ENCODE results near the gene TLE1. TPM values are rescaled to one million over a fixed set of nuclear protein-coding genes. Genes with fewer than 3 reads are reported as not detected.

The TLE1 gene
- polyA plus RNA-seq, 3 donors = 0.46 to 2.5 (median 1.2) TPM

DNA sequence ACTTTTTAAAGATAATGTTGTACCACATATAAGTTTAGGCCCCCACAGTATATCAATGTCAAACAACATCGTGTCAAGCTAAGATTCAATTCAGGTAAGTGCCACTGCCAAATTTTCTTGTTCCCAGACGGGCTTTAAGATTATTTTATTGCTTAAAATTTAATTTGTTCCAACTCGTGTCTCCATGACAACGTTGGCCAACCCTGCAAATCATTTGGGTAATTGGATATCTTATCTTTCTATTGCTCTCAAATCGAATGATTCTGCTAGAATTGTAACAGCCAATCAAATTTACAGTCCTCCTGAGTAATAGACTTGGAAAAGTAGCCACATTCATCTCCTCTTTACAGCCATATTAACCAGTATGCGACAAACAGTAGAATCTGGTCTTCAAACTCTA, 19.5 kb downstream of the TLE1 start:
- no peak for TF ChIP-seq CTCF (IDR thresholded peaks at IDR 0.05)
- Histone ChIP-seq H3K36me3 (replicated peaks in 1 of 2; ENCODE audit: control insufficient read depth in 1 of 2, insufficient read depth in 2 of 2, low read length in 2 of 2) (no peaks in the 10 kb centered on the region), H3K27me3 (ENCODE audit: control insufficient read depth in 2 of 2, insufficient read depth in 2 of 2, low read length in 2 of 2) (no peaks in the 10 kb centered on the region), H3K4me3 (replicated peaks in 1 of 3; ENCODE audit: low read depth in 2 of 3, low read length in 3 of 3) (no peak overlapping the region), H3K9me3 (replicated peaks in 1 of 2; ENCODE audit: control insufficient read depth in 1 of 2, insufficient read depth in 1 of 2, low read length in 2 of 2) (no peaks in the 10 kb centered on the region), H3K4me2 (replicated peaks; ENCODE audit: extremely low read depth, low read length, poor library complexity, severe bottlenecking) (no peak overlapping the region), H2AFZ (ENCODE audit: insufficient read depth, low read depth, low read length, poor library complexity, severe bottlenecking) (no peak overlapping the region), H3K79me2 (ENCODE audit: insufficient read depth, low read length) (no peaks in the 10 kb centered on the region), H3K9ac (ENCODE audit: insufficient read depth, low read length, poor library complexity, severe bottlenecking) (no peak overlapping the region), H3K4me1 (ENCODE audit: control insufficient read depth in 1 of 2, insufficient read depth in 2 of 2, low read length in 2 of 2) (no peaks in the 10 kb centered on the region), H4K20me1 (ENCODE audit: insufficient read depth, low read length) (no peaks in the 10 kb centered on the region), H3K27ac (ENCODE audit: low read depth in 1 of 2, low read length in 2 of 2) (no peak overlapping the region)
- H3K4me3 Mint-ChIP-seq = no peak overlapping the region
- H3K27me3 Mint-ChIP-seq (ENCODE audit: low read depth in 3 of 3) = peaks cover 0 to 6% (median 0%) of the 10 kb centered on the region in 3 donors
- H3K36me3 Mint-ChIP-seq = peaks cover 2 to 23% of the 10 kb centered on the region in 2 donors
- H3K9me3 Mint-ChIP-seq = peaks cover 0 to 3% (median 0%) of the 10 kb centered on the region in 7 donors
- no peak overlapping the region for H3K27ac Mint-ChIP-seq
- peaks cover 5% of the 10 kb centered on the region for H3K4me1 Mint-ChIP-seq
- no peak for DNase-seq
- intact Hi-C loops (cut with micrococcal nuclease) = no loop called here
- WGBS (ENCODE audit: insufficient coverage) = 90% methylated on average over 2 of the region's 6 CpGs

GRCh38 chr9:81669041-81669651, 20.2 kb downstream of the TLE1 start:
- no peak overlapping the region for H3K27ac ChIP-seq (ENCODE audit: low read depth in 1 of 2, low read length in 2 of 2)
- no CpG with 5 or more reads among the region's 5 CpGs for WGBS (ENCODE audit: insufficient coverage)
- Mint-ChIP-seq H3K4me1 (peaks cover 5% of the 10 kb centered on the region), H3K27ac (no peak overlapping the region), H3K4me3 (no peak overlapping the region), H3K27me3 (ENCODE audit: low read depth in 3 of 3) (peaks cover 0 to 6% (median 0%) of the 10 kb centered on the region in 3 donors), H3K36me3 (peaks cover 2 to 23% of the 10 kb centered on the region in 2 donors), H3K9me3 (peaks cover 0 to 3% (median 0%) of the 10 kb centered on the region in 7 donors)
- no peaks in the 10 kb centered on the region for H3K9me3 ChIP-seq (replicated peaks in 1 of 2; ENCODE audit: control insufficient read depth in 1 of 2, insufficient read depth in 1 of 2, low read length in 2 of 2)
- no peaks in the 10 kb centered on the region for H3K79me2 ChIP-seq (ENCODE audit: insufficient read depth, low read length)
- H4K20me1 ChIP-seq (ENCODE audit: insufficient read depth, low read length) = no peaks in the 10 kb centered on the region
- H2AFZ ChIP-seq (ENCODE audit: insufficient read depth, low read depth, low read length, poor library complexity, severe bottlenecking) = no peak overlapping the region
- H3K4me3 ChIP-seq (replicated peaks in 1 of 3; ENCODE audit: low read depth in 2 of 3, low read length in 3 of 3) = no peak overlapping the region
- H3K27me3 ChIP-seq (ENCODE audit: control insufficient read depth in 2 of 2, insufficient read depth in 2 of 2, low read length in 2 of 2) = no peaks in the 10 kb centered on the region
- H3K4me1 ChIP-seq (ENCODE audit: control insufficient read depth in 1 of 2, insufficient read depth in 2 of 2, low read length in 2 of 2) = no peaks in the 10 kb centered on the region
- intact Hi-C loops (cut with micrococcal nuclease) = no loop called here
- no peak for DNase-seq
- H3K4me2 ChIP-seq (replicated peaks; ENCODE audit: extremely low read depth, low read length, poor library complexity, severe bottlenecking) = no peak overlapping the region
- H3K9ac ChIP-seq (ENCODE audit: insufficient read depth, low read length, poor library complexity, severe bottlenecking) = no peak overlapping the region
- no peaks in the 10 kb centered on the region for H3K36me3 ChIP-seq (replicated peaks in 1 of 2; ENCODE audit: control insufficient read depth in 1 of 2, insufficient read depth in 2 of 2, low read length in 2 of 2)
- no peak for TF ChIP-seq CTCF (IDR thresholded peaks at IDR 0.05)
